IMR-90 (cell line): ENCODE measurements around the gene PPP1R13L. TPM values are rescaled to one million over a fixed set of nuclear protein-coding genes. Genes with fewer than 3 reads are reported as not detected.

ENCODE experiments used
- ATAC-seq: fragments of 200-7000 bp; cut with Tn5 transposase; 2 replicates; pipeline ENCODE4 v1.9.1; 2020; ENCODE audit warnings: low read depth, mild to moderate bottlenecking, moderate library complexity
- BruUV-seq: library from RNA; stranded (reverse); fragments of 400-500 nt; replicated peaks from 2 replicates; lab custom pipeline; 2021; lab: Mats Ljungman, UMichigan
- CTCF ChIA-PET: fragments of 300-600 bp; formaldehyde crosslinking; extraction: SDS; loops from one replicate; lab custom pipeline; 2021; ENCODE audit warnings: antibody characterized with exemption; lab: Yijun Ruan, JAX
- POLR2A ChIA-PET: fragments of 300-600 bp; sonication (Branson Sonifier 250); formaldehyde crosslinking; loops from one replicate; lab custom pipeline; 2022; ENCODE audit warnings: antibody characterized with exemption; ENCODE audit not compliant: unreplicated experiment; lab: Charles Lee
- DNase-seq: peaks from one replicate; pipeline ENCODE4 v3.0.0; 2013
- H2AFZ ChIP-seq: replicated peaks from 2 replicates; pipeline ENCODE3; 2013; ENCODE audit warnings: low read length, mild to moderate bottlenecking; ENCODE audit not compliant: poor library complexity
- H2AK5ac ChIP-seq: 2 replicates; pipeline ENCODE4 v1.6.1; 2013; ENCODE audit warnings: low read depth, low read length, inconsistent platforms
- H2AK9ac ChIP-seq: replicated peaks from 2 replicates; pipeline ENCODE3; 2013; ENCODE audit warnings: mild to moderate bottlenecking, low read depth, low read length, moderate library complexity; ENCODE audit not compliant: poor library complexity
- H2BK120ac ChIP-seq: 2 replicates; pipeline ENCODE4 v1.6.1; 2013; ENCODE audit warnings: low read depth, low read length, inconsistent platforms
- H2BK15ac ChIP-seq: 3 replicates; pipeline ENCODE4 v1.6.1; 2013; ENCODE audit warnings: low read depth, low read length, inconsistent platforms
- H2BK20ac ChIP-seq: 2 replicates; pipeline ENCODE4 v1.6.1; 2013; ENCODE audit warnings: low read depth, mild to moderate bottlenecking, inconsistent platforms, low read length, moderate library complexity
- H2BK5ac ChIP-seq: 2 replicates; pipeline ENCODE4 v1.6.1; 2013; ENCODE audit warnings: mild to moderate bottlenecking, low read depth, low read length, inconsistent platforms; ENCODE audit not compliant: poor library complexity, severe bottlenecking
- H3K14ac ChIP-seq: replicated peaks from 2 replicates; pipeline ENCODE4 v1.6.1; 2013; ENCODE audit warnings: low read depth, low read length, inconsistent platforms
- H3K18ac ChIP-seq: 2 replicates; pipeline ENCODE4 v1.6.1; 2013; ENCODE audit warnings: low read depth, low read length, control low read depth
- H3K23ac ChIP-seq: 2 replicates; pipeline ENCODE4 v1.6.1; 2013; ENCODE audit warnings: low read depth, low read length, inconsistent platforms
- H3K27ac ChIP-seq: 2 replicates; pipeline ENCODE4 v1.5.1; 2013; ENCODE audit warnings: mild to moderate bottlenecking, control low read depth, low read length; ENCODE audit not compliant: insufficient read depth
- H3K27me3 ChIP-seq: 2 replicates; pipeline ENCODE4 v1.6.1; 2013; ENCODE audit warnings: low read length; ENCODE audit not compliant: control insufficient read depth, insufficient read depth
- H3K36me3 ChIP-seq: 2 replicates; pipeline ENCODE4 v1.6.1; 2013; ENCODE audit warnings: low read length, mixed read lengths; ENCODE audit not compliant: control insufficient read depth, insufficient read depth
- H3K4ac ChIP-seq: 2 replicates; pipeline ENCODE4 v1.6.1; 2013; ENCODE audit warnings: low read depth, low read length, inconsistent platforms
- H3K4me1 ChIP-seq: 2 replicates; pipeline ENCODE4 v1.6.1; 2013; ENCODE audit warnings: low read length, mixed read lengths; ENCODE audit not compliant: control insufficient read depth, insufficient read depth
- H3K4me2 ChIP-seq: 2 replicates; pipeline ENCODE4 v1.6.1; 2013; ENCODE audit warnings: low read depth, mild to moderate bottlenecking, control low read depth, low read length, moderate library complexity
- H3K4me3 ChIP-seq: 2 replicates; pipeline ENCODE4 v1.5.1; 2013; ENCODE audit warnings: low read depth, mild to moderate bottlenecking, control low read depth, low read length, moderate library complexity; ENCODE audit not compliant: insufficient read depth
- H3K56ac ChIP-seq: 2 replicates; pipeline ENCODE4 v1.6.1; 2013; ENCODE audit warnings: low read length, inconsistent platforms; ENCODE audit not compliant: insufficient read depth; ENCODE audit errors: extremely low read depth
- H3K79me1 ChIP-seq, 2 experiments: 2 replicates each; pipeline ENCODE4 v1.6.1; 2013; ENCODE audit warnings: low read length in 2 of 2, inconsistent platforms in 1 of 2, low read depth in 1 of 2
- H3K9ac ChIP-seq: 2 replicates; pipeline ENCODE4 v1.6.1; 2013; ENCODE audit warnings: low read depth, low read length, control low read depth
- H3K9me1 ChIP-seq: 2 replicates; pipeline ENCODE4 v1.6.1; 2013; ENCODE audit warnings: low read length, inconsistent platforms; ENCODE audit not compliant: insufficient read depth
- H3K9me3 ChIP-seq: 2 replicates; pipeline ENCODE4 v1.6.1; 2013; ENCODE audit warnings: low read length; ENCODE audit not compliant: control insufficient read depth, insufficient read depth
- H4K20me1 ChIP-seq: 2 replicates; pipeline ENCODE4 v1.6.1; 2013; ENCODE audit warnings: low read length, inconsistent platforms; ENCODE audit not compliant: insufficient read depth
- H4K5ac ChIP-seq: 2 replicates; pipeline ENCODE4 v1.6.1; 2013; ENCODE audit warnings: mild to moderate bottlenecking, low read depth, low read length, control low read depth
- H4K8ac ChIP-seq, 2 experiments: 2 replicates each; pipeline ENCODE4 v1.6.1; 2013; ENCODE audit warnings: low read depth in 2 of 2, low read length in 2 of 2, control low read depth in 1 of 2, inconsistent platforms in 1 of 2
- H4K91ac ChIP-seq: 2 replicates; pipeline ENCODE4 v1.6.1; 2013; ENCODE audit warnings: low read depth, low read length, inconsistent platforms; ENCODE audit not compliant: insufficient read depth
- BHLHE40 ChIP-seq: fragments of 150-350 bp; IDR thresholded peaks from 2 replicates; pipeline ENCODE4 v1.6.1; 2016; ENCODE audit warnings: mild to moderate bottlenecking, low read depth, low read length
- CEBPB ChIP-seq: IDR thresholded peaks from 2 replicates; pipeline ENCODE4 v1.6.1; 2012; ENCODE audit warnings: low read depth, low read length, improper control_type of control experiment
- CHD1 ChIP-seq: IDR thresholded peaks from 2 replicates; pipeline ENCODE4 v1.6.1; 2012; ENCODE audit warnings: low read depth, low read length, improper control_type of control experiment
- CTCF ChIP-seq: conservative IDR thresholded peaks from 2 replicates; pipeline ENCODE4 v1.5.1; 2012; ENCODE audit warnings: mild to moderate bottlenecking, low read depth, low read length, improper control_type of control experiment
- FOS ChIP-seq: fragments of 150-350 bp; IDR thresholded peaks from 2 replicates; pipeline ENCODE4 v1.6.1; 2016; ENCODE audit warnings: low read depth, low read length
- MAFK ChIP-seq: IDR thresholded peaks from 2 replicates; pipeline ENCODE4 v1.6.1; 2012; ENCODE audit warnings: low read depth, low read length, improper control_type of control experiment
- MAZ ChIP-seq: IDR thresholded peaks from 2 replicates; pipeline ENCODE4 v1.6.1; 2012; ENCODE audit warnings: low read depth, mild to moderate bottlenecking, low read length, improper control_type of control experiment, moderate library complexity, borderline replicate concordance
- POLR2A ChIP-seq: IDR thresholded peaks from 2 replicates; pipeline ENCODE4 v1.6.1; 2012; ENCODE audit warnings: mild to moderate bottlenecking, low read depth, low read length
- RAD21 ChIP-seq: IDR thresholded peaks from 2 replicates; pipeline ENCODE4 v1.6.1; 2012; ENCODE audit warnings: low read length, improper control_type of control experiment
- RCOR1 ChIP-seq: IDR thresholded peaks from 2 replicates; pipeline ENCODE4 v1.6.1; 2012; ENCODE audit warnings: mild to moderate bottlenecking, low read length, improper control_type of control experiment; ENCODE audit not compliant: insufficient replicate concordance
- RFX5 ChIP-seq: IDR thresholded peaks from 2 replicates; pipeline ENCODE4 v1.8.0; 2012; ENCODE audit warnings: low read depth, mild to moderate bottlenecking, low read length, moderate library complexity
- SMC3 ChIP-seq: fragments of 150-350 bp; IDR thresholded peaks from 2 replicates; pipeline ENCODE4 v1.6.1; 2016; ENCODE audit warnings: low read depth, mild to moderate bottlenecking, antibody characterized with exemption, low read length, moderate library complexity
- WGBS, 2 experiments: methylation state at CpG; one replicate each; pipeline versions ENCODE4 v1.1.5 to v1.1.7; 2013; ENCODE audit warnings: missing lambda C conversion rate in 2 of 2; ENCODE audit not compliant: insufficient read length in 1 of 2; ENCODE audit errors: extremely low coverage in 2 of 2; 5-methylcytosine and 5-hydroxymethylcytosine counted together
- dilution Hi-C: fragments of 300-500 bp; cut with HindIII; formaldehyde crosslinking; loops from one replicate; pipeline ENCODE4 v1.14.3; 2018; ENCODE audit warnings: low sequenced_read_pairs; ENCODE audit not compliant: unreplicated experiment
- in situ Hi-C: fragments of 300-500 bp; cut with MboI; formaldehyde crosslinking; loops from 3 replicates; pipeline ENCODE4 v1.14.3; 2019; ENCODE audit warnings: low sequenced_read_pairs, inconsistent platforms, mixed read lengths
- intact Hi-C: fragments of 100-400 bp; cut with micrococcal nuclease; formaldehyde crosslinking; loops from 2 replicates; pipeline ENCODE4 v1.10.0; 2022
- polyA plus RNA-seq, 3 experiments: library from polyadenylated mRNA; depleted of rRNA; stranded (reverse); fragments of >200 nt; gene quantifications; 2 replicates each; pipeline ENCODE4 v1.2.3, GENCODE V29; 2012; ENCODE audit warnings: low replicate concordance in 1 of 3
- total RNA-seq: library from RNA; depleted of rRNA; stranded (reverse); fragments of >200 nt; gene quantifications from 2 replicates; pipeline ENCODE4 v1.2.3, GENCODE V29; 2012

The PPP1R13L gene
- total and polyA plus RNA-seq, 2 of the 4 experiments (the other 2 are of a cell fraction), result 3.0 to 13.3 TPM

DNA sequence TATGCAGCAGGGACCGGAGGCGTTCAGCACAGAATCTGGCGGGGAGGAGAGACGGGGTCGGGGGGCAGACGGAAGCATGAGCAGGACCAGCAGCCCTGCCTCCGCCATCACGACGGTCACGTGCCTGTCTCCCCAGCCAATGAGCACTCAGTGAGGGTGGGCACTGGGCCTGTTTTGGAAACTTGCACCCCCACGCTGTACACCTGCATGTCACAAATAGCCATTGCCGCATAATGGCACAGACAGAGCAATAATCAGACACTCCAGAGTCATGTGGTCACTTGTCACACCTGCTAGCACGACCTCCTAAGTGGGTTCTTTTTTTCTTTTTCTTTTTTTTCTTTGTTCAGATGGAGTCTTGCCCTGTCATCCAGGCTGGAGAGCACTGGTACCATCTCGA is 43.3 kb downstream of the PPP1R13L start:
- dilution Hi-C loops, result no loop called here
- in situ Hi-C loops, result no loop called here
- no peak overlapping the region for H3K4me2 ChIP-seq
- peaks cover 7 to 14% of the 10 kb centered on the region in 2 experiments for H3K79me1 ChIP-seq
- CTCF ChIA-PET, result no interaction called here
- DNase-seq, result no peak
- H2BK5ac ChIP-seq, result no peak overlapping the region
- no peak overlapping the region for H3K9ac ChIP-seq
- no peak for ATAC-seq
- no peaks in the 10 kb centered on the region for H4K20me1 ChIP-seq
- no peaks in the 10 kb centered on the region for H3K4me1 ChIP-seq
- no peak overlapping the region for H2AK5ac ChIP-seq
- H3K9me1 ChIP-seq, result no peaks in the 10 kb centered on the region
- no peak overlapping the region for H3K4ac ChIP-seq
- no peak overlapping the region for H3K27ac ChIP-seq
- no peak overlapping the region for H3K56ac ChIP-seq
- no peaks in the 10 kb centered on the region for H3K9me3 ChIP-seq
- WGBS, 2 experiments, result 96% methylated on average over 7 of the region's 14 CpGs; no CpG with 5 or more reads in 1 of the 2 experiments
- H3K23ac ChIP-seq, result no peak overlapping the region
- no peak overlapping the region for H2AK9ac ChIP-seq
- H2BK120ac ChIP-seq, result no peak overlapping the region
- no TSS peak for BruUV-seq
- H3K14ac ChIP-seq, result no peak overlapping the region
- H2BK20ac ChIP-seq, result no peak overlapping the region
- no peak overlapping the region for H4K91ac ChIP-seq
- POLR2A ChIA-PET, result no interaction called here
- peaks cover 43% of the 10 kb centered on the region for H3K36me3 ChIP-seq
- no peak overlapping the region for H4K5ac ChIP-seq
- H3K4me3 ChIP-seq, result no peak overlapping the region
- intact Hi-C loops, result no loop called here
- no peak overlapping the region for H2AFZ ChIP-seq
- no peak overlapping the region for H2BK15ac ChIP-seq
- TF ChIP-seq CHD1 (no peak), POLR2A (no peak), RCOR1 (no peak), FOS (no peak), SMC3 (no peak), BHLHE40 (no peak), CTCF (no peak), MAFK (no peak), RAD21 (no peak), CEBPB (no peak), MAZ (no peak), RFX5 (no peak)
- no peaks in the 10 kb centered on the region for H3K27me3 ChIP-seq
- no peak overlapping the region for H4K8ac ChIP-seq
- H3K18ac ChIP-seq, result no peak overlapping the region
